Retinal pigment epithelial cell (primary cell): ENCODE measurements around the gene EXOC2.

Experiments
- DNase-seq: peaks from one replicate; pipeline ENCODE4 v3.0.0-alpha.2; 2010; ENCODE audit warnings: low read depth
- H3K4me3 ChIP-seq: 2 replicates; pipeline ENCODE4 v1.5.1; 2011; ENCODE audit warnings: mild to moderate bottlenecking, low read length, control low read depth, moderate library complexity
- CTCF ChIP-seq: conservative IDR thresholded peaks from 2 replicates; pipeline ENCODE4 v1.5.1; 2011; ENCODE audit warnings: low read depth, low read length, control low read depth, inconsistent platforms

The EXOC2 gene

GRCh38 chr6:530425-530824 lies 162.5 kb downstream of the EXOC2 start:
- DNase-seq, result no peak
- TF ChIP-seq CTCF, result no peak
- H3K4me3 ChIP-seq, result no peak overlapping the region

- no peak for TF ChIP-seq CTCF
- H3K4me3 ChIP-seq, result no peak overlapping the region
- DNase-seq, result no peak
Observed at GRCh38 chr6:528989-529388, 163.9 kb downstream of the EXOC2 start.

- no peak for DNase-seq
- no peak overlapping the region for H3K4me3 ChIP-seq
- no peak for TF ChIP-seq CTCF
Observed at GRCh38 chr6:527989-528673, 164.8 kb downstream of the EXOC2 start.

- DNase-seq, result no peak
- H3K4me3 ChIP-seq, result no peak overlapping the region
- no peak for TF ChIP-seq CTCF
Observed at GRCh38 chr6:524803-525202, 168.1 kb downstream of the EXOC2 start.

GRCh38 chr6:520820-521219 lies 172.1 kb downstream of the EXOC2 start:
- TF ChIP-seq CTCF, result no peak
- no peak overlapping the region for H3K4me3 ChIP-seq

GRCh38 chr6:518218-518617 lies 174.7 kb downstream of the EXOC2 start:
- no peak overlapping the region for H3K4me3 ChIP-seq
- no peak for DNase-seq
- no peak for TF ChIP-seq CTCF

More at GRCh38 chr6:520820-521219, 172.1 kb downstream of the EXOC2 start:
- no peak for DNase-seq

- no peak for TF ChIP-seq CTCF
- DNase-seq, result no peak
Observed at GRCh38 chr6:516213-516612, 176.7 kb downstream of the EXOC2 start.

More at GRCh38 chr6:516213-516612, 176.7 kb downstream of the EXOC2 start:
- H3K4me3 ChIP-seq, result no peak overlapping the region
